Hepatocyte (in vitro differentiated cells): ENCODE measurements around the gene MCL1.

Experiments used
- EZH2phosphoT487 ChIP-seq: fragments of 200-600 bp; sonication (generic); IDR thresholded peaks from one replicate; pipeline ENCODE4 v1.6.1; 2018; ENCODE audit warnings: antibody characterized with exemption, mild to moderate bottlenecking, low read depth, moderate library complexity; ENCODE audit not compliant: unreplicated experiment, severe bottlenecking
- TF ChIP-seq, protein P1 (sequence below): fragments of 200-600 bp; sonication (generic); IDR thresholded peaks from 2 replicates; pipeline ENCODE4 v1.5.1; 2016; ENCODE audit warnings: antibody characterized with exemption, mild to moderate bottlenecking; ENCODE audit not compliant: poor library complexity

GRCh38 chr1:150615346-150616201 is 36.2 kb upstream of the MCL1 start:
- TF ChIP-seq, protein P1, sequence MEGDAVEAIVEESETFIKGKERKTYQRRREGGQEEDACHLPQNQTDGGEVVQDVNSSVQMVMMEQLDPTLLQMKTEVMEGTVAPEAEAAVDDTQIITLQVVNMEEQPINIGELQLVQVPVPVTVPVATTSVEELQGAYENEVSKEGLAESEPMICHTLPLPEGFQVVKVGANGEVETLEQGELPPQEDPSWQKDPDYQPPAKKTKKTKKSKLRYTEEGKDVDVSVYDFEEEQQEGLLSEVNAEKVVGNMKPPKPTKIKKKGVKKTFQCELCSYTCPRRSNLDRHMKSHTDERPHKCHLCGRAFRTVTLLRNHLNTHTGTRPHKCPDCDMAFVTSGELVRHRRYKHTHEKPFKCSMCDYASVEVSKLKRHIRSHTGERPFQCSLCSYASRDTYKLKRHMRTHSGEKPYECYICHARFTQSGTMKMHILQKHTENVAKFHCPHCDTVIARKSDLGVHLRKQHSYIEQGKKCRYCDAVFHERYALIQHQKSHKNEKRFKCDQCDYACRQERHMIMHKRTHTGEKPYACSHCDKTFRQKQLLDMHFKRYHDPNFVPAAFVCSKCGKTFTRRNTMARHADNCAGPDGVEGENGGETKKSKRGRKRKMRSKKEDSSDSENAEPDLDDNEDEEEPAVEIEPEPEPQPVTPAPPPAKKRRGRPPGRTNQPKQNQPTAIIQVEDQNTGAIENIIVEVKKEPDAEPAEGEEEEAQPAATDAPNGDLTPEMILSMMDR, result no peak
- no peak for TF ChIP-seq EZH2phosphoT487
